GM19372 (cell line): ENCODE data around the gene SULT2B1.

Source experiments
- ATAC-seq: cut with Tn5 transposase; IDR thresholded peaks from one replicate; pipeline ENCODE4 v1.9.1; 2021; ENCODE audit warnings: mild to moderate bottlenecking, low read depth, moderate library complexity; ENCODE audit not compliant: unreplicated experiment

The SULT2B1 gene

GRCh38 chr19:48598996-48599700 is 47.2 kb downstream of the SULT2B1 start:
- ATAC-seq, result no peak

- ATAC-seq, result no peak
Observed at GRCh38 chr19:48600679-48601417, 48.9 kb downstream of the SULT2B1 start.

- no peak for ATAC-seq
Observed at GRCh38 chr19:48603001-48603400, 51.0 kb downstream of the SULT2B1 start.

GRCh38 chr19:48603449-48603848 is 51.5 kb downstream of the SULT2B1 start:
- no peak for ATAC-seq

GRCh38 chr19:48603850-48604249 is 51.9 kb downstream of the SULT2B1 start:
- ATAC-seq, result no peak

DNA sequence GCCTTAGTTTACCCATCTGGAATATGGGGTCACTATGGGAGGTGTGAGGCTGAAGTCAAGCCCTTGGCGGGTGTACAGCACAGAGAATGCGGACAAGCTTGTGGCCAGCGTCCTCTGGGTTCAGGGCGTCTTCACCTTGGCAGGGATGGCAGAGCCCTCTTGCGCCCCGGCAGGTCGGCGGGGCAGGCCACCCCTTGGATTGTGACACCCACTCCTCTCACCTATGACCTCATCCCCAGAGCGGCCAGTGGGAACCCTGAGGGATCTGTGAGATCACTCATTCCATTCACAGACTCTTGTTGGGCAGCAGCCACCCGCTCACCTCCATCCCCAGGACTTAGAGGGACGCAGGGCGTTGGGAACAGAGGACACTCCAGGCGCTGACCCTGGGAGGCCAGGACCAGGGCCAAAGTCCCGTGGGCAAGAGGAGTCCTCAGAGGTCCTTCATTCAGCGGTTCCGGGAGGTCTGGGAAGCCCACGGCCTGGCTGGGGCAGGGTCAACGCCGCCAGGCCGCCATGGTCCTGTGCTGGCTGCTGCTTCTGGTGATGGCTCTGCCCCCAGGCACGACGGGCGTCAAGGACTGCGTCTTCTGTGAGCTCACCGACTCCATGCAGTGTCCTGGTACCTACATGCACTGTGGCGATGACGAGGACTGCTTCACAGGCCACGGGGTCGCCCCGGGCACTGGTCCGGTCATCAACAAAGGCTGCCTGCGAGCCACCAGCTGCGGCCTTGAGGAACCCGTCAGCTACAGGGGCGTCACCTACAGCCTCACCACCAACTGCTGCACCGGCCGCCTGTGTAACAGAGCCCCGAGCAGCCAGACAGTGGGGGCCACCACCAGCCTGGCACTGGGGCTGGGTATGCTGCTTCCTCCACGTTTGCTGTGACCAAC is 54.7 kb downstream of the SULT2B1 start, which contains the start of gene SPACA4:
TSS of gene SPACA4 (plus strand) at position 280 of the 896 bp plus-strand sequence. CDS start at position 517, 237 bp downstream.
- no peak for ATAC-seq

GRCh38 chr19:48607359-48607755 is 55.4 kb downstream of the SULT2B1 start:
- no peak for ATAC-seq

- no peak for ATAC-seq
Observed at GRCh38 chr19:48608798-48609263, 56.9 kb downstream of the SULT2B1 start.

GRCh38 chr19:48609571-48610108 is 57.7 kb downstream of the SULT2B1 start:
- no peak for ATAC-seq

DNA sequence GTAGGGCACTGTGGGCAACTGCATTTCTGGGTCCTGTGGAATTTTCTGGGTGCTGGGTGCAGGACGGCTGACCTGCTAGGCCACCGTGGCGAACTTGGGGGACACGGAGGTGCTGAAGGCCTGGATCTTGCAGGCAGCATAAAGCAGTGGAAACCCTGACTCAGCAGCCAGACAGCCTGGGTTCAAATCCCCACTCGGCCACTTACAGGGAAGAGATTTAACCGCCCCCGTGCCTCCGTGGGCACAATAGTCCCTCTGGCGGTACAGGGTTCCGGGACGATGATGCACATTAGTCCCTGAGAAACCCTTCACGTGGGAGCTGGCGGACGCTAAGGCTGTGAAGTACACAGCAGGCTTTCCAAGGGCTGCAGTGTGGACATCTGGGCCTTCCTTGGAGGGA is 59.9 kb downstream of the SULT2B1 start:
- ATAC-seq, result no peak

GRCh38 chr19:48613024-48613851 is 61.3 kb downstream of the SULT2B1 start:
- ATAC-seq, result no peak

- ATAC-seq, result no peak
Observed at GRCh38 chr19:48613852-48614435, 62.0 kb downstream of the SULT2B1 start.

DNA sequence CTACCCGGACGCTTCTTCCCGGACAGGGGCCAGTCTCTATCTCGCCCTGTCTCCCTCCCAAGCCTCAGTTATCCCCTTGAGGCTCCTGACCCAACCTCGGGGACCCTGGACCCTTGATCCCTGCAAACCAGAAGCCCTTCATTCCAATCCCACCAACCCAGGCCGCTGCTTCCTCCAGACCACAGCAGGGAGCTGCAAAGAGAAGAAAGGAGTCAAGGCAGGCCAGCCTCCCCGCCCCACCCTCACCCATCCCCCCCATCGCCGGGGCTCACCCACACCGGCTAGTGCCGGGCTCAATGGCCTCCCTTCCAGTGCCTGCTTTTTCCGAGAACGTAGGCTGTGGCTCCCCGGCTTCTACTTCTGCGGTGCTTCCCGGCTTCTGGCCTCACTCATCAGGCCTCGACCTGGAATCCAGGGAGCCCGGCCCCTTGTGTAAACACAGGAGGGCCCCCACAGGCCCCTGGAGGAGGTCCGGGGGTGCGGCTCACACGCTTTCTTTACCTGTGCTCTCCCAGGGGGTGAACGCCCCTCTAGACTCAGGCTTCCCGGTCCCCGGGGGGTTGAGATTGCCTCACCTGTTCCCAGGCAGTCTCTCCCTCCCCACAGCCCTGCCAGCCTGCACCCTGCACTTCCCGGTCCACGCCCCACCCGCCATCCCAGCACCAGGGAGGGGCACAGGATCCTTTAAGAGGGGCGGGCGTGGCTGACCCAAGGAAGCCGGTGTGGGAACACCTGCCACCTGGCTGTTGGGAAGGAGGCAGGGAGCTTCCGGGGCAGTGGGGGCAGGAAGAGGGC is 62.7 kb downstream of the SULT2B1 start, which contains the start of gene FAM83E:
TSS of gene FAM83E (minus strand) at position 641 of the 795 bp plus-strand sequence. CDS start 1,704 bp downstream, outside the sequence.
- no peak for ATAC-seq

GRCh38 chr19:48615231-48616040 is 63.5 kb downstream of the SULT2B1 start:
- ATAC-seq, result no peak

DNA sequence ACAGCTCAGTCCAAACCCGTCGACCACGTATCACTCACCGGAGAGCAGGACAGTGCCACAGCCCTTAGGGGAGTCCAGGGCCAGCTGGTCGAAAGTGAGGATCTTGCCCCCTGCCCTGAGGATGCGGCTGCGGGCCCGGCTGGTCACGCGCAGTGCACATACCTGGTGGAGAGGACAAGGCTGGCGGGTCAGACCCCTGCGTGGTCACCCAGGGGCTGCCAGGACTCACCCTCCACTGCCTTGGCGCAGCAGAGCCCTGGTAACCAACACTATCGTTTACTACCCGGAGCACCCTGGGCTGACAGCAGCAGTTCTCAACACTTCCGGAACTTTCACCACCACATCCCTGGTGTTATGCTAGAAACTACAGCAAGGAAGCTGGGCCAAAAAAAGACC is 64.1 kb downstream of the SULT2B1 start:
- no peak for ATAC-seq

GRCh38 chr19:48616491-48617056 is 64.6 kb downstream of the SULT2B1 start:
- no peak for ATAC-seq
